Neural cell (in vitro differentiated cells): ENCODE results near the gene HPCA. TPM values are rescaled to one million over a fixed set of nuclear protein-coding genes. Genes with fewer than 3 reads are reported as not detected.

ENCODE experiments used
- H2AFZ ChIP-seq: fragments of 200-600, 300-800 bp; sonication (generic), shearing (Covaris generic); 2 replicates; pipeline ENCODE4 v1.6.0; 2014; ENCODE audit warnings: low read depth, mild to moderate bottlenecking, antibody characterized with exemption, low read length, moderate library complexity
- H3F3A ChIP-seq: fragments of 200-600 bp; shearing (Covaris generic); 2 replicates; pipeline ENCODE4 v1.6.1; 2016; ENCODE audit warnings: mild to moderate bottlenecking, moderate library complexity, mixed read lengths, antibody characterized with exemption, low read length; ENCODE audit not compliant: insufficient read depth, poor library complexity, severe bottlenecking
- H3K27ac ChIP-seq: fragments of 200-600, 300-800 bp; sonication (generic), shearing (Covaris generic); 2 replicates; pipeline ENCODE4 v1.5.1; 2014; ENCODE audit warnings: mild to moderate bottlenecking, low read length, moderate library complexity
- H3K27me3 ChIP-seq: fragments of 300-800, 200-600 bp; sonication (generic), shearing (Covaris generic); 2 replicates; pipeline ENCODE4 v1.6.0; 2014; ENCODE audit warnings: mild to moderate bottlenecking, low read depth, low read length, moderate library complexity; ENCODE audit not compliant: insufficient read depth
- H3K36me3 ChIP-seq: fragments of 300-800, 200-600 bp; sonication (generic), shearing (Covaris generic); 2 replicates; pipeline ENCODE4 v1.5.1; 2014; ENCODE audit warnings: mild to moderate bottlenecking, antibody characterized with exemption, low read length, moderate library complexity; ENCODE audit not compliant: insufficient read depth
- H3K4me2 ChIP-seq: fragments of 300-800, 200-600 bp; sonication (generic), shearing (Covaris generic); 2 replicates; pipeline ENCODE4 v1.6.0; 2014; ENCODE audit warnings: mild to moderate bottlenecking, low read length
- H3K4me3 ChIP-seq: fragments of 300-800, 200-600 bp; sonication (generic), shearing (Covaris generic); 2 replicates; pipeline ENCODE4 v1.5.1; 2014; ENCODE audit warnings: mild to moderate bottlenecking, low read length, moderate library complexity
- H3K79me2 ChIP-seq: fragments of 200-600 bp; shearing (Covaris generic); replicated peaks from 2 replicates; pipeline ENCODE4 v1.6.0; 2014; ENCODE audit warnings: mild to moderate bottlenecking, low read length, moderate library complexity; ENCODE audit not compliant: insufficient read depth
- H3K9ac ChIP-seq: fragments of 300-800, 200-600 bp; sonication (generic), shearing (Covaris generic); 2 replicates; pipeline ENCODE4 v1.6.1; 2016; ENCODE audit warnings: mild to moderate bottlenecking, low read length, mixed read lengths
- H3K9me2 ChIP-seq: fragments of 200-600 bp; shearing (Covaris generic); 2 replicates; pipeline ENCODE4 v1.6.1; 2016; ENCODE audit warnings: mild to moderate bottlenecking, low read length, mixed read lengths; ENCODE audit not compliant: insufficient read depth
- H3K9me3 ChIP-seq: fragments of 200-600, 300-800 bp; sonication (generic), shearing (Covaris generic); 2 replicates; pipeline ENCODE4 v1.6.1; 2016; ENCODE audit warnings: mild to moderate bottlenecking, mixed run types, low read length, moderate library complexity, mixed read lengths
- H4K20me1 ChIP-seq: fragments of 200-600 bp; shearing (Covaris generic); 2 replicates; pipeline ENCODE4 v1.6.1; 2016; ENCODE audit warnings: mild to moderate bottlenecking, mixed run types; ENCODE audit not compliant: insufficient read depth
- CTCF ChIP-seq: fragments of 450-650 bp; IDR thresholded peaks from 2 replicates; pipeline ENCODE4 v1.5.1; 2014; ENCODE audit warnings: antibody characterized with exemption, mild to moderate bottlenecking, moderate library complexity; ENCODE audit not compliant: poor library complexity, severe bottlenecking
- EP300 ChIP-seq: fragments of 450-650 bp; conservative IDR thresholded peaks from 2 replicates; pipeline ENCODE4 v1.6.1; 2014; ENCODE audit warnings: antibody characterized with exemption, mild to moderate bottlenecking, moderate library complexity; ENCODE audit not compliant: poor library complexity, severe bottlenecking
- EZH2 ChIP-seq: fragments of 200-600, 300-800 bp; shearing (Covaris generic), sonication (generic); IDR thresholded peaks from 2 replicates; pipeline ENCODE4 v1.6.1; 2014; ENCODE audit warnings: antibody characterized with exemption, low read length, borderline replicate concordance, mild to moderate bottlenecking; ENCODE audit not compliant: insufficient read depth, poor library complexity, severe bottlenecking
- MXI1 ChIP-seq: fragments of 450-650 bp; conservative IDR thresholded peaks from 2 replicates; pipeline ENCODE4 v1.6.1; 2014; ENCODE audit warnings: antibody characterized with exemption, mild to moderate bottlenecking; ENCODE audit not compliant: poor library complexity, severe bottlenecking
- POLR2AphosphoS5 ChIP-seq: IDR thresholded peaks from 2 replicates; pipeline ENCODE4 v1.6.1; 2012
- RAD21 ChIP-seq: fragments of 450-650 bp; conservative IDR thresholded peaks from 2 replicates; pipeline ENCODE4 v1.6.1; 2014; ENCODE audit warnings: antibody characterized with exemption, mild to moderate bottlenecking, moderate library complexity
- REST ChIP-seq: IDR thresholded peaks from 2 replicates; pipeline ENCODE4 v1.6.1; 2012; ENCODE audit warnings: borderline replicate concordance
- SMC3 ChIP-seq: fragments of 450-650 bp; conservative IDR thresholded peaks from 2 replicates; pipeline ENCODE4 v1.6.1; 2014; ENCODE audit warnings: antibody characterized with exemption, mild to moderate bottlenecking, moderate library complexity; ENCODE audit not compliant: poor library complexity
- TAF1 ChIP-seq: IDR thresholded peaks from 2 replicates; pipeline ENCODE4 v1.6.1; 2012; ENCODE audit warnings: low read depth
- polyA plus RNA-seq: library from polyadenylated mRNA; depleted of rRNA; stranded (reverse); fragments of >200 nt; gene quantifications from 2 replicates; pipeline ENCODE4 v1.2.3, GENCODE V29; 2014

The HPCA gene
- polyA plus RNA-seq, 1 donor from 2014 or later: 1.9 TPM

GRCh38 chr1:32933742-32934322 is 47.5 kb downstream of the HPCA start:
- Histone ChIP-seq H3F3A (no peaks in the 10 kb centered on the region), H3K9ac (no peak overlapping the region)

GRCh38 chr1:32934535-32934934 is 48.2 kb downstream of the HPCA start:
- Histone ChIP-seq H3K4me3 (no peak overlapping the region), H3K36me3 (no peaks in the 10 kb centered on the region), H3K9ac (no peak overlapping the region), H3K4me2 (no peak overlapping the region), H3F3A (no peaks in the 10 kb centered on the region), H2AFZ (no peak overlapping the region), H3K79me2 (no peaks in the 10 kb centered on the region), H3K9me2 (no peaks in the 10 kb centered on the region), H3K27me3 (no peaks in the 10 kb centered on the region), H3K9me3 (no peaks in the 10 kb centered on the region), H4K20me1 (no peaks in the 10 kb centered on the region), H3K27ac (no peak overlapping the region)
- TF ChIP-seq RAD21 (no peak), REST (no peak), EZH2 (no peak), TAF1 (no peak), CTCF (no peak), SMC3 (no peak)

More at GRCh38 chr1:32933742-32934322, 47.5 kb downstream of the HPCA start:
- no peaks in the 10 kb centered on the region for H3K36me3 ChIP-seq
- no peak overlapping the region for H2AFZ ChIP-seq
- H3K27ac ChIP-seq: no peak overlapping the region
- H3K9me3 ChIP-seq: no peaks in the 10 kb centered on the region
- no peak overlapping the region for H3K4me2 ChIP-seq
- H3K27me3 ChIP-seq: no peaks in the 10 kb centered on the region
- TF ChIP-seq CTCF (no peak), RAD21 (peak; percentile 6), POLR2AphosphoS5 (no peak), SMC3 (peak; percentile 29), REST (no peak), EZH2 (no peak), TAF1 (no peak), MXI1 (no peak), EP300 (no peak)
- H4K20me1 ChIP-seq: no peaks in the 10 kb centered on the region
- H3K9me2 ChIP-seq: no peaks in the 10 kb centered on the region
- H3K79me2 ChIP-seq: no peaks in the 10 kb centered on the region
- no peak overlapping the region for H3K4me3 ChIP-seq
